ENCODE results near the gene ZAR1L.
"Not testable (repeated sequence)": the region's sequence is repeated elsewhere in the genome, so short reads cannot be mapped to it uniquely, and the experiment has no call there.

Gene ZAR1L

DNA sequence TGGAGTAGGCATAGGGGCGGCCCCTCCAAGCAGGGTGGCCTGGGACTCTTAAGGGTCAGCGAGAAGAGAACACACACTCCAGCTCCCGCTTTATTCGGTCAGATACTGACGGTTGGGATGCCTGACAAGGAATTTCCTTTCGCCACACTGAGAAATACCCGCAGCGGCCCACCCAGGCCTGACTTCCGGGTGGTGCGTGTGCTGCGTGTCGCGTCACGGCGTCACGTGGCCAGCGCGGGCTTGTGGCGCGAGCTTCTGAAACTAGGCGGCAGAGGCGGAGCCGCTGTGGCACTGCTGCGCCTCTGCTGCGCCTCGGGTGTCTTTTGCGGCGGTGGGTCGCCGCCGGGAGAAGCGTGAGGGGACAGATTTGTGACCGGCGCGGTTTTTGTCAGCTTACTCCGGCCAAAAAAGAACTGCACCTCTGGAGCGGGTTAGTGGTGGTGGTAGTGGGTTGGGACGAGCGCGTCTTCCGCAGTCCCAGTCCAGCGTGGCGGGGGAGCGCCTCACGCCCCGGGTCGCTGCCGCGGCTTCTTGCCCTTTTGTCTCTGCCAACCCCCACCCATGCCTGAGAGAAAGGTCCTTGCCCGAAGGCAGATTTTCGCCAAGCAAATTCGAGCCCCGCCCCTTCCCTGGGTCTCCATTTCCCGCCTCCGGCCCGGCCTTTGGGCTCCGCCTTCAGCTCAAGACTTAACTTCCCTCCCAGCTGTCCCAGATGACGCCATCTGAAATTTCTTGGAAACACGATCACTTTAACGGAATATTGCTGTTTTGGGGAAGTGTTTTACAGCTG lies at the start of gene ZAR1L, which contains the start of gene BRCA2:
Gene ZAR1L (minus strand): TSS at position 126 of the 790 bp plus-strand sequence. CDS start 3,438 bp downstream, outside the sequence.
Gene BRCA2 (plus strand): TSS at position 271 of the 790 bp plus-strand sequence. CDS start 953 bp downstream, outside the sequence.
- FAIRE-seq = peak; percentile 89

DNA sequence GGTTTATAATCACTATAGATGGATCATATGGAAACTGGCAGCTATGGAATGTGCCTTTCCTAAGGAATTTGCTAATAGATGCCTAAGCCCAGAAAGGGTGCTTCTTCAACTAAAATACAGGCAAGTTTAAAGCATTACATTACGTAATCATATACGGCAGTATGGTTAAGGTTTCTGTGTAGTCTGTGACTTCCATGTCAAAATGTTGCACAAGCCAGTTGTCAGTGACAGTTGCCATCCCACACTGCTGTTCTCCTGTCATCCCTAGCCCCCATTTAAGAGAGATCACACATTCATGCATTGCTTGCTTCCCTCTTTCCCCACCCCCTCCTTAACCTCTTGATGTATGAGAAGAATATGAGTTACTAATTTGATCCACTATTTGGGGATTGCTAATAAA lies 47.4 kb upstream of the ZAR1L start:
- FAIRE-seq = no peak

DNA sequence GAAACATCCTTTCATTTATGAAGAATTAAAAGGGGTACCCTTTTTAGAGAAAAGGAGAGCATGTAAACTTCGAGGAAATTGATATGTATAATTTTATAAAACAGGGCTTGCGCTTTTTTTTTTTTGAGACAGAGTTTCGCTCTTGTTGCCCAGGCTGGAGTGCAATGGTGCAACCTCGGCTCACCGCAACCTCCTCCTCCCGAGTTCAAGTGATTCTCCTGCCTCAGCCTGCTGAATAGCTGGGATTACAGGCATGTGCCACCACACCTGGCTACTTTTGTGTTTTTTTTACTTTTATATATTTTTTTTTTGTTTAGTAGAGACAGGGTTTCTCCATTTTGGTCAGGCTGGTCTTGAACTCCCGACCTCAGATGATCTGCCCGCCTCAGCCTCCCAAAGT lies 40.8 kb upstream of the ZAR1L start:
- FAIRE-seq = not testable (repeated sequence)

GRCh38 chr13:32354040-32354439 lies 38.9 kb upstream of the ZAR1L start:
- no peak for FAIRE-seq

GRCh38 chr13:32350839-32351441 lies 35.8 kb upstream of the ZAR1L start:
- not testable (repeated sequence) for FAIRE-seq

DNA sequence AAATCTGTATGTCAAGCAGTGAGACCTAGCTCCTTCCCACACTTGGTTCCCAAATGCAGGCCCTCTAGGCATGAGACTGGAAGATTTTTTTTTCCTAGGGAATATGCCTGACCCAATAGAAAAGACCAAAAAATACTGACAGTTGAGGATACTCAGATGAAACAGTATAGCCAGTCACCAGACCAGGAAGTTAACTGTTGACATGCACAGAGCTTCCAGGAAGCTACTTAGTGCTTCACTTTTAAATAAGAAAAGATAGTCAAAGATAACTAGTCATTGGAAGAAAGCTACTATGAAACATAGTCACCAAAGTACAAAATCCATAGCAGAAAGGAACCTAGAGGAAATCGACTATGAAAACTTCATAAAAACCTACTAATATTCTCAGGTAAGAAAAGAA lies 32.5 kb upstream of the ZAR1L start:
- no peak for FAIRE-seq

GRCh38 chr13:32340914-32341313 lies 25.8 kb upstream of the ZAR1L start:
- no peak for FAIRE-seq

DNA sequence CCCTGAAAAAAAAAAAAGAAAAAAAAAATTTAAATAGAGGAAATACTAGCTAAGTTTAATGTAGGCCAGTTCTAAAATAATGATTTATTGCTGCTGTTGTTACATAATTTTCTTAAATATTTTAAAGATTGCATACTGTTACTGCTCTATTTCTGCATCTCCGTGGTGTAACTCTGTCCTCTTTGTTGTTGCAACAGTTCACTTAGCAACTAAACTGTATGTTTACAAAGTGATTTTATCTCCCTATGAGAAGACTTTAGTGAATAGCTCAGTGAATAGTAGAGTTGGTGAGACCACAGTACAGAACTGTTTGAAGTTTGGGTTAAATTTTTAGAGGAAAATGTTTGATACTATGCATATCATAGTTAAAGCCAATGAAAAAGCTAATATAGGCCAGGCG lies 19.5 kb upstream of the ZAR1L start:
- no peak for FAIRE-seq

GRCh38 chr13:32330441-32330840 lies 15.3 kb upstream of the ZAR1L start:
- FAIRE-seq = no peak

DNA sequence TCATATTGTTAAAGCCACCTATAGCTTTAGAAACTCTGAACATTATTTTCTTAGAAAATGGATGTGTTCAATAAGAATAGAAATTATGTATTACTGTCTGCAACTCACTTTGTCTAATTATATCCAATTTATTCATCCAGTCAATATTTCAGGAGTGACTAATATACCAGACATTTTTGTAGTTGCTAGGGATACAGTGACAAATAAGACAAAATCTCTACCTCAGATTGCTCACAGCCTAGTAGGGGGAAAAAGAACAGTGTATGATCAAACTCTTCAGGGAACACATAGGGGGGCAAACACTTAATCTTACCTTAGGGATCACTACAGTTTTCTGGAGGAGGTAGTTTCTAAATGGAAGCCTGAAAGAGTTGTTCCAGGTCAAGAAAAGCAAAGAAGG lies 8.7 kb upstream of the ZAR1L start:
- FAIRE-seq = no peak

GRCh38 chr13:32320528-32320927 lies 5.4 kb upstream of the ZAR1L start:
- no peak for FAIRE-seq

GRCh38 chr13:32317716-32318465 lies 2.7 kb upstream of the ZAR1L start:
- FAIRE-seq = no peak

DNA sequence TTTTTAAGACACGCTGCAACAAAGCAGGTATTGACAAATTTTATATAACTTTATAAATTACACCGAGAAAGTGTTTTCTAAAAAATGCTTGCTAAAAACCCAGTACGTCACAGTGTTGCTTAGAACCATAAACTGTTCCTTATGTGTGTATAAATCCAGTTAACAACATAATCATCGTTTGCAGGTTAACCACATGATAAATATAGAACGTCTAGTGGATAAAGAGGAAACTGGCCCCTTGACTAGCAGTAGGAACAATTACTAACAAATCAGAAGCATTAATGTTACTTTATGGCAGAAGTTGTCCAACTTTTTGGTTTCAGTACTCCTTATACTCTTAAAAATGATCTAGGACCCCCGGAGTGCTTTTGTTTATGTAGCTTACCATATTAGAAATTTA lies 1.3 kb upstream of the ZAR1L start:
- no peak for FAIRE-seq

- FAIRE-seq = no peak
Observed at GRCh38 chr13:32316028-32316339, 821 bp upstream of the ZAR1L start.

- FAIRE-seq = no peak
Observed at GRCh38 chr13:32314271-32315237, 609 bp downstream of the ZAR1L start.

GRCh38 chr13:32311188-32311897 lies 3.8 kb downstream of the ZAR1L start:
- no peak for FAIRE-seq

- FAIRE-seq = peak; percentile 94
Observed at GRCh38 chr13:32310134-32310706, 4.9 kb downstream of the ZAR1L start.

DNA sequence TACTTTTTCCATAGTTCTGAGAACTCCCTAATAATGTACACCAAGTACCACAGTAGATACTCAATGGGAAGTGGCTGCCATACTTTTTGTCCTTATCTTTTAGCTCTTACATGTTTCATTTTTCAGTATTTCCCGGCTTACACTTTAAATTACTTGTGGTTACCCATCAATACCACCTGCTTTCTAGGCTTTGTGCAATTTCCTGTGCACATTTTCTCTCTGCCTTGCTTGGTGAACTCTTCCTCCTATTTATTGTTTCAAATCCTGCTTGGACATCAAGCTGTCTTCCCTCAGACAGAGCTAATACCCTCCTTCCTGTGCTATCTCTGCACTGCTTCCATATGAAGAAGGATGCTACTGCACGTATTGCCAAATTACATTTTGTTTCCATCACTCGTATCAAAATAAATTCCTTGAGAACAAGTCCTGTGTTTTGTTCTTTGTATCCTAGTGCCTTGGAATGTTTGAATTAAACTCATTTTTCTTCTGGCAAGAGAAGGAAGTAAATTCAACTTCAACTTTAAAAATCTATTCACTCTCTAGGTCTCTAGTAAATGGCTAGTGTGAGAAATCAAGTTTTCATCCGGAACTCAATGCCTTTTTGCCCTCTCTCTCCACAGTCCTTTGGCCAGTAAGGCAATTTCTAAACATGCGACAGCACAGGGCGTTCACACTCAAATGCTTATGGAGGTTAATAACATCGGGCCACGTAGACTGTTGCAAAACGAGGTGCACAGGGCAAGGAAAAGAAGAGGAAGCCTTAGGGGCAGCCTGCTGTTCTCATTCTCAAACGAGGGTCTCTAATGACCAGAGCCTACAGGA lies 5.6 kb downstream of the ZAR1L start:
- FAIRE-seq = no peak

GRCh38 chr13:32305646-32306045 lies 9.5 kb downstream of the ZAR1L start:
- no peak for FAIRE-seq

- no peak for FAIRE-seq
Observed at GRCh38 chr13:32302461-32302860, 12.7 kb downstream of the ZAR1L start.

GRCh38 chr13:32300920-32301319 lies 14.2 kb downstream of the ZAR1L start:
- no peak for FAIRE-seq

Measured in G401.6 (cell line).